ENCODE measurements around the gene GPR18.

Gene GPR18

GRCh38 chr13:99258210-99258860 lies at the start of gene GPR18:
Gene GPR18, minus strand, starts transcription at chr13:99258379. Its CDS starts 2,507 bp downstream, at chr13:99255872.
- in situ Hi-C loops (cut with HindIII; ENCODE audit: low sequenced_read_pairs): no loop called here

- in situ Hi-C loops (cut with HindIII; ENCODE audit: low sequenced_read_pairs): no loop called here
Observed at GRCh38 chr13:99307648-99308339, 49.6 kb upstream of the GPR18 start.

GRCh38 chr13:99307247-99307646 lies 49.1 kb upstream of the GPR18 start, which contains the start of gene GPR183:
Gene GPR183, minus strand, starts transcription at chr13:99307399. Its CDS starts 11,254 bp downstream, at chr13:99296145.
- in situ Hi-C loops (cut with HindIII; ENCODE audit: low sequenced_read_pairs): no loop called here

- in situ Hi-C loops (cut with HindIII; ENCODE audit: low sequenced_read_pairs): no loop called here
Observed at GRCh38 chr13:99305566-99305965, 47.4 kb upstream of the GPR18 start.

- in situ Hi-C loops (cut with HindIII; ENCODE audit: low sequenced_read_pairs): no loop called here
Observed at GRCh38 chr13:99305158-99305557, 47.0 kb upstream of the GPR18 start.

- in situ Hi-C loops (cut with HindIII; ENCODE audit: low sequenced_read_pairs): no loop called here
Observed at GRCh38 chr13:99304541-99304940, 46.4 kb upstream of the GPR18 start.

- in situ Hi-C loops (cut with HindIII; ENCODE audit: low sequenced_read_pairs): no loop called here
Observed at GRCh38 chr13:99303863-99304521, 45.8 kb upstream of the GPR18 start.

GRCh38 chr13:99302637-99303505 lies 44.7 kb upstream of the GPR18 start:
- in situ Hi-C loops (cut with HindIII; ENCODE audit: low sequenced_read_pairs): no loop called here

GRCh38 chr13:99301913-99302636 lies 43.9 kb upstream of the GPR18 start:
- in situ Hi-C loops (cut with HindIII; ENCODE audit: low sequenced_read_pairs): no loop called here

- in situ Hi-C loops (cut with HindIII; ENCODE audit: low sequenced_read_pairs): no loop called here
Observed at GRCh38 chr13:99301056-99301838, 43.1 kb upstream of the GPR18 start.

- in situ Hi-C loops (cut with HindIII; ENCODE audit: low sequenced_read_pairs): no loop called here
Observed at GRCh38 chr13:99299920-99300341, 41.8 kb upstream of the GPR18 start.

- in situ Hi-C loops (cut with HindIII; ENCODE audit: low sequenced_read_pairs): no loop called here
Observed at GRCh38 chr13:99299256-99299919, 41.2 kb upstream of the GPR18 start.

- in situ Hi-C loops (cut with HindIII; ENCODE audit: low sequenced_read_pairs): no loop called here
Observed at GRCh38 chr13:99298056-99298455, 39.9 kb upstream of the GPR18 start.

GRCh38 chr13:99297331-99297730 lies 39.2 kb upstream of the GPR18 start:
- in situ Hi-C loops (cut with HindIII; ENCODE audit: low sequenced_read_pairs): no loop called here

GRCh38 chr13:99296398-99296797 lies 38.2 kb upstream of the GPR18 start:
- in situ Hi-C loops (cut with HindIII; ENCODE audit: low sequenced_read_pairs): no loop called here

GRCh38 chr13:99295488-99296252 lies 37.5 kb upstream of the GPR18 start:
- in situ Hi-C loops (cut with HindIII; ENCODE audit: low sequenced_read_pairs): no loop called here

- in situ Hi-C loops (cut with HindIII; ENCODE audit: low sequenced_read_pairs): no loop called here
Observed at GRCh38 chr13:99294958-99295357, 36.8 kb upstream of the GPR18 start.

GRCh38 chr13:99294198-99294597 lies 36.0 kb upstream of the GPR18 start:
- in situ Hi-C loops (cut with HindIII; ENCODE audit: low sequenced_read_pairs): no loop called here

Measured in DLD1 (cell line).